Measurements from ENCODE around the gene DNAI1.

DNAI1 gene

DNA sequence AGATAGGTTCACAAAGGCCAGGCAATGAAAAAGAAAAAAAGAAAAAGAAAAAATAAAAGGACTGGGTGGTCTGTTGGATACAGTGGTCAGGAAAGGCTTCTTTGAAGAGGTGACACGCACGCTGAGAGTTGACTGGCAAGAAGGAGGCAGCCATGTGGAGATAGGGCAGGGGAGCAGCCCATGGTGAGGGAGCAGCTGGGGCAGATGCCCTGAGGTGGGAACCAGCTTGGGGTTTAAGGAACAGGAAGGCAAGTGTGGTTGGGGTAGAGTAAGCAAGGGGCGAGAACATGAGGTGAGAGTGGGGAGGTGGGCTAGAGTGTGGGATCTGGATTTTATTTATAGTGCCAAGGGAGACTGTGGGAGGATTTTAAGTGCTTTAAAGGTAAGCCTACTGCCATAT is 57.4 kb downstream of the DNAI1 start:
- H3K27ac ChIP-seq (replicated peaks) = no peak overlapping the region
- no peak for DNase-seq (ENCODE audit: low read depth in 1 of 2, low spot score in 1 of 2)
- no peaks in the 10 kb centered on the region for H3K27me3 ChIP-seq (ENCODE audit: insufficient read depth, poor library complexity, severe bottlenecking)
- no peak for TF ChIP-seq SPI1 (IDR thresholded peaks at IDR 0.05; ENCODE audit: borderline replicate concordance, low read depth)
- TF ChIP-seq POLR2AphosphoS5 (IDR thresholded peaks at IDR 0.05; ENCODE audit: low read depth) = no peak
- TF ChIP-seq, protein P1, sequence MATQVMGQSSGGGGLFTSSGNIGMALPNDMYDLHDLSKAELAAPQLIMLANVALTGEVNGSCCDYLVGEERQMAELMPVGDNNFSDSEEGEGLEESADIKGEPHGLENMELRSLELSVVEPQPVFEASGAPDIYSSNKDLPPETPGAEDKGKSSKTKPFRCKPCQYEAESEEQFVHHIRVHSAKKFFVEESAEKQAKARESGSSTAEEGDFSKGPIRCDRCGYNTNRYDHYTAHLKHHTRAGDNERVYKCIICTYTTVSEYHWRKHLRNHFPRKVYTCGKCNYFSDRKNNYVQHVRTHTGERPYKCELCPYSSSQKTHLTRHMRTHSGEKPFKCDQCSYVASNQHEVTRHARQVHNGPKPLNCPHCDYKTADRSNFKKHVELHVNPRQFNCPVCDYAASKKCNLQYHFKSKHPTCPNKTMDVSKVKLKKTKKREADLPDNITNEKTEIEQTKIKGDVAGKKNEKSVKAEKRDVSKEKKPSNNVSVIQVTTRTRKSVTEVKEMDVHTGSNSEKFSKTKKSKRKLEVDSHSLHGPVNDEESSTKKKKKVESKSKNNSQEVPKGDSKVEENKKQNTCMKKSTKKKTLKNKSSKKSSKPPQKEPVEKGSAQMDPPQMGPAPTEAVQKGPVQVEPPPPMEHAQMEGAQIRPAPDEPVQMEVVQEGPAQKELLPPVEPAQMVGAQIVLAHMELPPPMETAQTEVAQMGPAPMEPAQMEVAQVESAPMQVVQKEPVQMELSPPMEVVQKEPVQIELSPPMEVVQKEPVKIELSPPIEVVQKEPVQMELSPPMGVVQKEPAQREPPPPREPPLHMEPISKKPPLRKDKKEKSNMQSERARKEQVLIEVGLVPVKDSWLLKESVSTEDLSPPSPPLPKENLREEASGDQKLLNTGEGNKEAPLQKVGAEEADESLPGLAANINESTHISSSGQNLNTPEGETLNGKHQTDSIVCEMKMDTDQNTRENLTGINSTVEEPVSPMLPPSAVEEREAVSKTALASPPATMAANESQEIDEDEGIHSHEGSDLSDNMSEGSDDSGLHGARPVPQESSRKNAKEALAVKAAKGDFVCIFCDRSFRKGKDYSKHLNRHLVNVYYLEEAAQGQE (IDR thresholded peaks at IDR 0.05; ENCODE audit: insufficient replicate concordance, low read depth) = no peak
- no peak overlapping the region for H3K4me3 ChIP-seq (replicated peaks; ENCODE audit: insufficient read depth, low read length)

DNA sequence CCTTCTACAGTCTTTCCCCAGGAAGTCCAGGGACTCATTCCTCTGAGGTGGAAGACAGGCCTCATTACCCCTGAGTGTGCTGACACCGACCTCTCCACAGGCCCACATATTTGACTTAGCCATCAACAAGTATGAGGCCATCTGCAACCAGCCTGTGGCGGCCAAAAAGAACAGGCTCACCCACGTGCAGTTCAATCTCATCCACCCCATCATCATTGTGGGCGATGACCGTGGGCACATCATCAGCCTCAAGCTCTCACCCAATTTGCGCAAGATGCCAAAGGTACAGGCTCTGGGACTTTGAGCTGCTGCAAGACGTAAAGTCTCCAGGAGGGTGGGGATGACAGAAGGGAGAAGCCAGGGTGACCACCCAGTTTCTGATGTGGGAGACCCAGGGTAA is 58.6 kb downstream of the DNAI1 start:
- Histone ChIP-seq H3K4me3 (replicated peaks; ENCODE audit: insufficient read depth, low read length) (no peak overlapping the region), H3K27me3 (ENCODE audit: insufficient read depth, poor library complexity, severe bottlenecking) (no peaks in the 10 kb centered on the region), H3K27ac (replicated peaks) (no peak overlapping the region)
- TF ChIP-seq, protein P2, sequence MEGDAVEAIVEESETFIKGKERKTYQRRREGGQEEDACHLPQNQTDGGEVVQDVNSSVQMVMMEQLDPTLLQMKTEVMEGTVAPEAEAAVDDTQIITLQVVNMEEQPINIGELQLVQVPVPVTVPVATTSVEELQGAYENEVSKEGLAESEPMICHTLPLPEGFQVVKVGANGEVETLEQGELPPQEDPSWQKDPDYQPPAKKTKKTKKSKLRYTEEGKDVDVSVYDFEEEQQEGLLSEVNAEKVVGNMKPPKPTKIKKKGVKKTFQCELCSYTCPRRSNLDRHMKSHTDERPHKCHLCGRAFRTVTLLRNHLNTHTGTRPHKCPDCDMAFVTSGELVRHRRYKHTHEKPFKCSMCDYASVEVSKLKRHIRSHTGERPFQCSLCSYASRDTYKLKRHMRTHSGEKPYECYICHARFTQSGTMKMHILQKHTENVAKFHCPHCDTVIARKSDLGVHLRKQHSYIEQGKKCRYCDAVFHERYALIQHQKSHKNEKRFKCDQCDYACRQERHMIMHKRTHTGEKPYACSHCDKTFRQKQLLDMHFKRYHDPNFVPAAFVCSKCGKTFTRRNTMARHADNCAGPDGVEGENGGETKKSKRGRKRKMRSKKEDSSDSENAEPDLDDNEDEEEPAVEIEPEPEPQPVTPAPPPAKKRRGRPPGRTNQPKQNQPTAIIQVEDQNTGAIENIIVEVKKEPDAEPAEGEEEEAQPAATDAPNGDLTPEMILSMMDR (IDR thresholded peaks at IDR 0.05; ENCODE audit: insufficient read depth, low read length) = no peak
- no peak for TF ChIP-seq POLR2AphosphoS5 (IDR thresholded peaks at IDR 0.05; ENCODE audit: low read depth)
- TF ChIP-seq, protein P1 (IDR thresholded peaks at IDR 0.05; ENCODE audit: insufficient replicate concordance, low read depth) = no peak
- TF ChIP-seq SPI1 (IDR thresholded peaks at IDR 0.05; ENCODE audit: borderline replicate concordance, low read depth) = no peak
- no peak for TF ChIP-seq GABPA (IDR thresholded peaks at IDR 0.05; ENCODE audit: low read depth)
- DNase-seq (ENCODE audit: low read depth in 1 of 2, low spot score in 1 of 2) = no peak

DNA sequence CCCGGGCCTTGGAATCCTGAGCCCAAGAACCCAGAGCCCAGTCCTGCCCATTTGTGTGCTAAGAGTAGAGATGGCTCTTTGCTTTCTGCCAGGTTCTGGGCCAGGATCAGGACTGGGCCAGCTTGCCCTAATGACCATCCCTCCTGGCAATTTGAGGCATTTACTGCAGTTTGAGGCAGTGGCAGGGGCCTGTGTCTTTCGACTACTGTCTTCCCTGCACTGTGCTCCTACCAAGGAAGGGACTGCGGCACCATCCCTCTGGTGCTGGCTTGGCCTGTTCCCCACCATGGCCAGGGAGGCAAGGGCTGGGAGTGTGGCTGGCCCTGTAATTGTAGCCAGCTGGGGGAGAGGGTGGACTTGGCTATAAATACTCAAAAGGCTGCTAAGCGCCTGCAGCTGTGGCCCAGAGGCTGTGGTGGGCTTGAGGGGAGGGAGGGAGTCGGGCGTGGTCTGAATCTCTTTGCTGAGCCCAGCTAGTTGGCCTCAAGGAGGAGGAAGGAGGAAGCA is 59.6 kb downstream of the DNAI1 start:
- no peak overlapping the region for H3K4me3 ChIP-seq (replicated peaks; ENCODE audit: insufficient read depth, low read length)
- no peak for DNase-seq (ENCODE audit: low read depth in 1 of 2, low spot score in 1 of 2)
- peaks cover 2% of the 10 kb centered on the region for H3K27me3 ChIP-seq (ENCODE audit: insufficient read depth, poor library complexity, severe bottlenecking)
- TF ChIP-seq, protein P1 (IDR thresholded peaks at IDR 0.05; ENCODE audit: insufficient replicate concordance, low read depth) = no peak
- no peak for TF ChIP-seq SPI1 (IDR thresholded peaks at IDR 0.05; ENCODE audit: borderline replicate concordance, low read depth)
- TF ChIP-seq POLR2AphosphoS5 (IDR thresholded peaks at IDR 0.05; ENCODE audit: low read depth) = no peak
- TF ChIP-seq, protein P2 (IDR thresholded peaks at IDR 0.05; ENCODE audit: insufficient read depth, low read length) = no peak
- TF ChIP-seq GABPA (IDR thresholded peaks at IDR 0.05; ENCODE audit: low read depth) = no peak
- H3K27ac ChIP-seq (replicated peaks) = no peak overlapping the region
